ENCODE data around the gene SUMO3.

Gene SUMO3

DNA sequence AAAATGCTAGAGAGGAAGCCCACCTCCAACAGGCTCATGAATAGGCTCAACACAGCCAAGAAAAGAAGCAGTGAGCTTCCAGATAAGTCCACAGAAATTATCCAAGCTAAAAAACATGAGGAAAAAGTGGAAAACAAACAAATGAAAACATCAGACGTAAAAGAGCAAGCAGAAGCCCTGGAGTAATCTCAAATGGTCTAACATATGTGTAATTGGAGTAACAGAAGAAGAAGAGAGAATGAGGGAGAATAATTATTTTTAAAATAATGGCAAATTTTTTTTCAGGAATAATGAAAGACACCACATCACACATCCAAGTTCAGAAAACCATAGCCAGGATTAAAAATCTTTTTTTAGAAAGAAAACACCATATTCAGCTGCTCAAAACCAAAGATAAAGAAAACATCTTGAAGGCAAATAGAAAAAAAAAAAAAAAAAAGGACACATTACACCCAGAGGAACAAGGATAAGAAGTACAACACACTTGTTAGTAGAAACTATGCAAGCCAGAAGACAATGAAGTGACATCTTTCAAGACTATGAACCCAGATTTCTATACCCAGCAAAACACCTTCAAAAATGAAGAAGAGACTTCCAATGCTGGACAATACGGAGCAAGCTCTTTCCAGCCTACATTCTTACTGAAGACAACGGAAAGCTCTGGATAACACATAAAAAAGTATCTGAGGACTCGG, 10.6 kb upstream of the SUMO3 start:
- DNase-seq: no peak

- no peak for DNase-seq
These were observed 5.4 kb upstream of the SUMO3 start for GRCh38 chr21:44823179-44823660.

- DNase-seq: no peak
These were observed 4.8 kb upstream of the SUMO3 start for GRCh38 chr21:44822484-44823178.

- DNase-seq: no peak
These were observed 3.0 kb upstream of the SUMO3 start for GRCh38 chr21:44820851-44821250.

GRCh38 chr21:44819283-44820243, 1.7 kb upstream of the SUMO3 start:
- no peak for DNase-seq

DNA sequence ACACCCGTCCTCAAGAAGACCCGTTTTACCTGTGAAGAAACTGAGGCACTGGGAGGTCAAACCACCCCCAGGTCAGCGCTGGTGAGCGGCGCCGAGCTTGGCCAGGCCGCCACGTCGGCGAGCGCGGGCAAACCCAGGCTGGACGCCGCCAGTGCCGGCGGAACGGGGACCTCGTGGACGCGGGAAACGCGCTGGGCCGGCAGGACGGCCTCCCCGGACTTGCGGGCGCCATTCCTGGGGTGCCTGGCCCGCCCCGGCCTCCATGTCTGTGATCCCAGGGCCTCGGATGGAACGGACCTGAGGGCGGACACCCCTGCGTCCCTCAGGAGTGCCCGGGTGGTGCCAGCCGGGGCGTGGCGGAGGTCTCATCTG, 764 bp upstream of the SUMO3 start:
- no peak for DNase-seq

- peak; percentile 67 for DNase-seq
These were observed 369 bp downstream of the SUMO3 start for GRCh38 chr21:44817506-44817880.

GRCh38 chr21:44816761-44817505, 929 bp downstream of the SUMO3 start:
- DNase-seq: no peak

DNA sequence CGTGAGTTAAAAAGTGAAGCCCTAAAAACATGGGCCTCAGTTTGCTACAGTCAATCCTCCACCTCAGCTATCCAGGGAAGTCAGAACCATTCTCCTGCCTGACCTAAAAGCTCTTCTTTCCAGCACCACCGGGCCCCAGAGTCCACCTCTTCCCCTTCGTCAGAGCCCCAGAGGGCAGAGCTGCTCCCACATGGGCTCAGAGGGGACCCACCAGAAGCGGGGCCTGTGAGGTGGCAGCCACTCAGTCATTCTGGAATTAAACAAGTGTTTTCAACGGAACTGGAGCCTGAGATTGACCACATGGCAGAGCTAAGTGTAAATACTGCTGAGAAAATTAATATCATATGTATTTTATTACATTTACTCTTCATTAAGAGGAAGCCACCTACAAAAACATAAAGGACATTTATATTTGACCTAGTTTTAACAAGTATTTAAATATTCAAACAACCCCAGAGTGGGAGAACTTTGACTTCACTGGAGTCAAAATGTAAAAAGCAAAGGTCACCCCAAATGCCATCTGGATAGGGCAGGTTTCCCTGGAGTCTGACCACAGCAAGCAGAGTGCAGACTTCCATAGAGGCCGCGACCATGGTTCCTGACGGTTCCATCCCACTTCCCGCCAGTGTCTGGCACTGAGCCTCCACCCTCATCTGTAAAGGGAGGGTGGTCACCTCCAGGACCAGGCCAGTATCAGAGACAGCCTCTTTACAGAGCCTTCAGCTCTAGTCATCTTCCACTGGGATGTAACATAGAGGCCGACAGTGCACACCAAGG, 1.8 kb downstream of the SUMO3 start:
- no peak for DNase-seq

GRCh38 chr21:44815225-44815624, 2.6 kb downstream of the SUMO3 start:
- DNase-seq: no peak

GRCh38 chr21:44814498-44815023, 3.3 kb downstream of the SUMO3 start:
- no peak for DNase-seq

GRCh38 chr21:44813727-44814126, 4.1 kb downstream of the SUMO3 start:
- no peak for DNase-seq

DNA sequence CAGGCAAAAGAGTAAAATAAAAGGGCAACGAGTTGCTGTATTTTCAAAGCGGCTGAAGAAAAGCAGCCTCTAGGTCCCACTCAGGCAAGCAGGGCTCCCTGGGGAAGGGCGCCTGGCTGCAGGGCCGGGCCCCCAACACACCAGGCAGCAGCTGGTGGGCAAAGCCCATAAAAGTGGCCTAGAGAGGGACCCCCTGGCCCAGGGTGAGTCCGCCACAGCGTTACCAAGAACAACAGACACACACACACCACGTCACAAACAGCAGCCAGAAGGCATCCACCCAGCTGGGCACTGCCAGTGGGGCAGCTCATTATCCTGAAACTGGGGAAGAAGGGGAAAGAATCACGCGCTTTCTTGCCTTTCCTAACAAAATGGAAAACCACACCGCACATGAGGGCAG, 4.7 kb downstream of the SUMO3 start:
- DNase-seq: no peak

GRCh38 chr21:44812640-44813039, 5.2 kb downstream of the SUMO3 start:
- no peak for DNase-seq

DNA sequence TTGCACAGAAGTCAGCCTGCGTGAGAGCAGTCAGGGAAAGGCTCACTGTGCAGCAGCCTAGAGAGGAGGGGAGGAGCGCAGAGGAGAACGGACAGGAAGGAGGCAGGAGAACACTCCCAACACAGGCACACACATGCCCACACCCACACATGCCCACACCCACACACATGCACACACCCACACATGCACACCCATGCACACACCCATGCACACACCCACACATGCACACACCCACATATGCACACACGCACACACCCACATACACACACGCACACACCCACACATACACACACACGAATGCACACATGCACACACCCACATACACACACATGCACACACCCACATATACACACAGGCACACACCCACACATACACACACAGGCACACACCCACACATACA, 7.1 kb downstream of the SUMO3 start:
- DNase-seq: no peak

GRCh38 chr21:44805859-44806258, 12.0 kb downstream of the SUMO3 start:
- DNase-seq: no peak

- DNase-seq: no peak
These were observed 12.6 kb downstream of the SUMO3 start for GRCh38 chr21:44805226-44805625.

DNA sequence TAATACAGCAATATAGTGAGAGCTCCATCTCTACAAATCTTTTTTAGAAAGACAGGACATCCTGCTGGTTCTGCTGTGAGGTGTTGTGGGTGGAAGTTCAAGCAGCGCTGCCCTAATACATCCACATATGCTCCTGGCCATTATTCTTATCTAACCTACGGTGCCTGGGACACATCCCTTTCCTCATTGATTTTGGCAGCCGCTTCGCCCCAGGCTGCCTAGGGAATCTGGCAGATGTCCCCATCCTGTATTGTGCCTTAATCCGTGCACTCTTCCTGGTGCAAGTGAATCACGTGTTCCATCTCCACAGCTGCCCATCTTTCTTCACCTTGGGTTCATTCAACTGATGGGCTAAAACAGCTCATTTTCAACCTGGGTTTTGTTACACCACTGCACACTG, 13.1 kb downstream of the SUMO3 start:
- DNase-seq: no peak

- no peak for DNase-seq
These were observed 14.2 kb downstream of the SUMO3 start for GRCh38 chr21:44803651-44804050.

DNA sequence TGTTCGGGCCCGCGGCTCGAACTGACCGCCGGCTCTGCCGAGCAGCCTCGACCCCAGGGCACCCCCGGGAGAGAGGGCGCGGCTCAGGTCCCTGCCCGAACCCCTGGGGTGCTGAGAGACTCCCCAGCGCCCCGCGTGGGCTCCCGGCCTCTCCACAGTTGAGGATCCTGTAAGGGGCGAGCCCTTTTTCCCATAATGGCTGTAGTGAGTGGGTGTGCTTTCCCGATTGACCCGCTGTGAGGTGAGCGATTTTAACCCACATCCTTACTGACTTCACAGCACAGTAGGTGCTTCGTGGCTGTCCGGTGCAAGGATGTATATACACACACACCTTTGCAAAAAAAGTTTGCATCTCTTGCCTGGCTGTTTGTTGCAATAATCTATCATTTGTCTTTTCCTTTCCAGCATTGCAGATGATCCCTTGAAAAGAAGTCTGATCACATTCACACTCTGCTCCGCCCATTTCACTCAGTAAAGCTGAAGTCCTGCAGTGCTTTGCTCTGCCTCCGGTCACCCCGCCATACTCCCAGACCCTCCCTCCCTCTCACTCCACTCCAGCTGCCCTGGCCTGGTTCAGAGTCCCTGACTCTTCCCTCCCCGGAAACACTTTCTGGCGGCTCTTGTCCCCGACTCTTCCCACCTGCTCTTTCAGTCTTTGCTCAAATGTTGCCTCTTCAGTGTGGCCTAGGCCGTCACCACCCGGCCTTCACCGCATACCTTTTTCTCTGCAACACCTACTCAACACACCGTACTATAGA, 15.3 kb downstream of the SUMO3 start:
- DNase-seq: no peak
